ENCODE measurements around the gene SEZ6. TPM values are rescaled to one million over a fixed set of nuclear protein-coding genes. Genes with fewer than 3 reads are reported as not detected.

The SEZ6 gene
- total RNA-seq, 2 donors from 2014 or later: not detected

- no peaks in the 10 kb centered on the region for H3K9me3 ChIP-seq
- H3K4me1 ChIP-seq: peaks cover 49% of the 10 kb centered on the region
- 5 to 9% methylated on average over 4 of the region's 4 CpGs for WGBS, 2 donors
- TF ChIP-seq POLR2A (IDR thresholded peaks at IDR 0.05) (no peak), CTCF (IDR thresholded peaks at IDR 0.05) (no peak)
- no peaks in the 10 kb centered on the region for H3K36me3 ChIP-seq (replicated peaks in 1 of 2; ENCODE audit: insufficient read depth in 1 of 2, low read depth in 2 of 2)
- no peaks in the 10 kb centered on the region for H3K27me3 ChIP-seq
- ATAC-seq (no peak), DNase-seq (no peak)
- peak overlapping the region in 3 of 4 donors; percentile 82 to 99 (median 95) for H3K27ac ChIP-seq
- H3K4me3 ChIP-seq: no peak overlapping the region
- intact Hi-C loops (cut with DNase I): no loop called here
These were observed 57.5 kb downstream of the SEZ6 start for GRCh38 chr17:28948342-28948741.

- Histone ChIP-seq H3K4me1 (peaks cover 44% of the 10 kb centered on the region), H3K9me3 (no peaks in the 10 kb centered on the region), H3K27ac (peak overlapping the region in 1 of 4 donors; percentile 95), H3K4me3 (no peak overlapping the region), H3K36me3 (replicated peaks in 1 of 2; ENCODE audit: insufficient read depth in 1 of 2, low read depth in 2 of 2) (no peaks in the 10 kb centered on the region), H3K27me3 (no peaks in the 10 kb centered on the region)
- no peak for TF ChIP-seq CTCF (IDR thresholded peaks at IDR 0.05)
- TF ChIP-seq POLR2A (IDR thresholded peaks at IDR 0.05): no peak
- 35 to 40% methylated on average over 3 of the region's 3 CpGs for WGBS, 2 donors
- DNase-seq (no peak), ATAC-seq (no peak)
- intact Hi-C loops (cut with DNase I): no loop called here
These were observed 58.2 kb downstream of the SEZ6 start for GRCh38 chr17:28947639-28948038.

DNA sequence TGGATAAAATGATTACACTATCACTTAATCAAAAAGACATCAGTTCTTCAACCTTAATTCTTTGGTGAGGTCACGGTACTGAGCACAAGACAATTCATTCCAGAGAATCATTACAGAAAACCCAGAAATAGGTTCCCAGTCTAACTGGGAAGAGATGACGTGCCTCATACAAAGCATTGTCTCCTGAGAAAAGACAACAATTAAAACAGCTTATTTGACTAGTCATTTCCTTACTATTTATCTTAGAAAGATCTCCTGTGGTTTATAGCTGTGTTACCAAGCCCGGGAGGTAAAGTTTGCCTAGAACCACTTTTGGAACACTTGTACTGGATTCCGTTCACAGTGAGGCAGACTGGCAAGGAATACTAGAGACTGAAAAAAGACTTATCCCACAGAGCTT, 59.6 kb downstream of the SEZ6 start:
- intact Hi-C loops (cut with DNase I): no loop called here
- no peaks in the 10 kb centered on the region for H3K9me3 ChIP-seq
- H3K4me1 ChIP-seq: peaks cover 53% of the 10 kb centered on the region
- H3K36me3 ChIP-seq (replicated peaks in 1 of 2; ENCODE audit: insufficient read depth in 1 of 2, low read depth in 2 of 2): no peaks in the 10 kb centered on the region
- no peak for ATAC-seq
- TF ChIP-seq POLR2A (IDR thresholded peaks at IDR 0.05): no peak
- TF ChIP-seq CTCF (IDR thresholded peaks at IDR 0.05): no peak
- no peaks in the 10 kb centered on the region for H3K27me3 ChIP-seq
- 45 to 61% methylated on average over 4 of the region's 4 CpGs for WGBS, 2 donors
- no peak overlapping the region for H3K4me3 ChIP-seq
- peak overlapping the region in 2 of 4 donors; percentile 37 to 38 for H3K27ac ChIP-seq
- no peak for DNase-seq

DNA sequence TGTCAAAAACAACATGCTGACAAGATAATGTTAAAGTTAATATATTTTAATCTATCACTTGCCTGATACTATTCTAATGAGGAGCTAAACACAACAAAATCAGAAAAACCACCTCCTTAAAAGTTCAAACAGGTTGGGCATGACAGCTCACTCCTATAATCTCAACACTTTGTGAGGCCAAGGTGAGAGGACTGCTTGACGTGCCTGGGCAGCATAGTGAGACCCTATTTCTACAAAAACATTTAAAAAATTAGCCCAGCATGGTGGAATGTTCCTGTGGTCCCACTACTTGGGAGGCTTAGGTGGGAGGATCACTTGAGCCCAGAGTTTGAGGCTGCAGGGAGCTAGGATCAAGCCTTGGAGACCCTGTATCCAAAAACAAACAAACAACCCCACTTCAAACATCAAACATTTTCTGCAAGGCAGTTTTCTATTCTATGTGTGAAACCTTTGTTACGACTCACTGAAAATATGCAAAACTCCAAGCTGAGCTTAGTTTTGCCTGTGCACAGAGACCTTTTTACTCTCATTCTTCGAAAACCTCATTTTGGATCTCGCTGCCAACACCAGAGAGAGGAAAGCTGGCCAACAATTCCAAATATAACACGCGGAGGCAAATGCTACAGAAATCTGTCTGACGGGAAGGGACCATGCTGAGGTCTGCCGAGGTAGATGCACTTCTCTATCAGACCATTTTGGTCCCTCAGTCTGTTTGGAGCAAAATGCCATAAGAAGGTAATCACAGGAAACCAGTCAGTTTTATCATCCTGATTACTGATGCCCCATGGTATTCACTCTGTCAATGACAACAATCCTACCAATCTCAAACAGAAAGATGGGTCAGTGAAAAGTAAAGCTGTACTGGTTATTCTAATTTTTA, 60.7 kb downstream of the SEZ6 start:
- Histone ChIP-seq H3K27me3 (no peaks in the 10 kb centered on the region), H3K9me3 (no peaks in the 10 kb centered on the region), H3K4me3 (no peak overlapping the region), H3K36me3 (replicated peaks in 1 of 2; ENCODE audit: insufficient read depth in 1 of 2, low read depth in 2 of 2) (no peaks in the 10 kb centered on the region), H3K4me1 (peaks cover 64% of the 10 kb centered on the region), H3K27ac (peak overlapping the region in 2 of 4 donors; percentile 37 to 38)
- DNase-seq (no peak), ATAC-seq (no peak)
- intact Hi-C loops (cut with DNase I): no loop called here
- WGBS, 2 donors: 52 to 60% methylated on average over 8 of the region's 8 CpGs
- TF ChIP-seq POLR2A (IDR thresholded peaks at IDR 0.05): no peak
- TF ChIP-seq CTCF (IDR thresholded peaks at IDR 0.05): no peak

GRCh38 chr17:28944343-28944742, 61.5 kb downstream of the SEZ6 start:
- 66 to 77% methylated on average over 4 of the region's 4 CpGs for WGBS, 2 donors
- H3K27ac ChIP-seq: no peak overlapping the region
- H3K27me3 ChIP-seq: no peaks in the 10 kb centered on the region
- H3K9me3 ChIP-seq: no peaks in the 10 kb centered on the region
- ATAC-seq: no peak
- no peak overlapping the region for H3K4me3 ChIP-seq
- no peak for DNase-seq
- intact Hi-C loops (cut with DNase I): no loop called here
- H3K36me3 ChIP-seq (replicated peaks in 1 of 2; ENCODE audit: insufficient read depth in 1 of 2, low read depth in 2 of 2): peaks cover 0 to 2% of the 10 kb centered on the region in 2 donors
- H3K4me1 ChIP-seq: peaks cover 67% of the 10 kb centered on the region
- TF ChIP-seq POLR2A (IDR thresholded peaks at IDR 0.05) (no peak), CTCF (IDR thresholded peaks at IDR 0.05) (no peak)
